C4-2B (cell line): ENCODE results near the gene RNF224.

Experiments
- CTCF ChIP-seq: fragments of 450-650 bp; conservative IDR thresholded peaks from 2 replicates; pipeline ENCODE4 v1.5.1; 2017; ENCODE audit warnings: mild to moderate bottlenecking
- ZFX ChIP-seq: fragments of 450-650 bp; IDR thresholded peaks from 2 replicates; pipeline ENCODE4 v1.6.1; 2017

GRCh38 chr9:137198902-137199283, 28.4 kb upstream of the RNF224 start:
- TF ChIP-seq CTCF (no peak), ZFX (peak; percentile 17; the same call in 1 of the 2 replicates)
